HG03108 (cell line): ENCODE measurements around the gene GLOD4.
A peak's percentile ranks its signal among the peaks of the same experiment; 100 is the strongest.
"Not testable (repeated sequence)": the region's sequence is repeated elsewhere in the genome, so short reads cannot be mapped to it uniquely, and the experiment has no call there.

ENCODE experiments used
- ATAC-seq: cut with Tn5 transposase; IDR thresholded peaks from one replicate; pipeline ENCODE4 v1.9.1; 2021; ENCODE audit warnings: moderate library complexity; ENCODE audit not compliant: unreplicated experiment

GLOD4 gene

GRCh38 chr17:784143-784542 lies 2.1 kb upstream of the GLOD4 start:
- no peak for ATAC-seq

GRCh38 chr17:778096-778495 lies 4.0 kb downstream of the GLOD4 start:
- no peak for ATAC-seq

GRCh38 chr17:774313-774584 lies 7.8 kb downstream of the GLOD4 start:
- no peak for ATAC-seq

- ATAC-seq, result no peak
Measured at GRCh38 chr17:773467-774312, 8.4 kb downstream of the GLOD4 start.

- no peak for ATAC-seq
Measured at GRCh38 chr17:773016-773415, 9.1 kb downstream of the GLOD4 start.

- ATAC-seq, result no peak
Measured at GRCh38 chr17:767076-767475, 15.0 kb downstream of the GLOD4 start.

- no peak for ATAC-seq
Measured at GRCh38 chr17:760371-760770, 21.7 kb downstream of the GLOD4 start.

- no peak for ATAC-seq
Measured at GRCh38 chr17:759964-760363, 22.1 kb downstream of the GLOD4 start.

- ATAC-seq, result not testable (repeated sequence)
Measured at GRCh38 chr17:756010-756567, 26.0 kb downstream of the GLOD4 start.

GRCh38 chr17:755319-755961 lies 26.6 kb downstream of the GLOD4 start:
- ATAC-seq, result not testable (repeated sequence)

GRCh38 chr17:753418-753817 lies 28.7 kb downstream of the GLOD4 start:
- ATAC-seq, result no peak

GRCh38 chr17:752620-753219 lies 29.4 kb downstream of the GLOD4 start:
- no peak for ATAC-seq

- peak; percentile 82 for ATAC-seq
Measured at GRCh38 chr17:752002-752619, 30.0 kb downstream of the GLOD4 start, which contains the start of gene GEMIN4. TSS of gene GEMIN4 (minus strand) at chr17:752264. CDS start at chr17:752142, 122 bp downstream.

GRCh38 chr17:751269-752001 lies 30.6 kb downstream of the GLOD4 start:
- ATAC-seq, result peak; percentile 24

- ATAC-seq, result no peak
Measured at GRCh38 chr17:750431-751037, 31.5 kb downstream of the GLOD4 start.

GRCh38 chr17:749359-749758 lies 32.7 kb downstream of the GLOD4 start:
- ATAC-seq, result not testable (repeated sequence)

GRCh38 chr17:748604-749003 lies 33.5 kb downstream of the GLOD4 start:
- not testable (repeated sequence) for ATAC-seq

- no peak for ATAC-seq
Measured at GRCh38 chr17:746783-747629, 35.1 kb downstream of the GLOD4 start.

- ATAC-seq, result no peak
Measured at GRCh38 chr17:746181-746580, 35.9 kb downstream of the GLOD4 start.
